ENCODE data around the gene PLP1.
"Not testable (repeated sequence)": the region's sequence is repeated elsewhere in the genome, so short reads cannot be mapped to it uniquely, and the experiment has no call there.

PLP1 gene, protein sequence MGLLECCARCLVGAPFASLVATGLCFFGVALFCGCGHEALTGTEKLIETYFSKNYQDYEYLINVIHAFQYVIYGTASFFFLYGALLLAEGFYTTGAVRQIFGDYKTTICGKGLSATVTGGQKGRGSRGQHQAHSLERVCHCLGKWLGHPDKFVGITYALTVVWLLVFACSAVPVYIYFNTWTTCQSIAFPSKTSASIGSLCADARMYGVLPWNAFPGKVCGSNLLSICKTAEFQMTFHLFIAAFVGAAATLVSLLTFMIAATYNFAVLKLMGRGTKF

DNA sequence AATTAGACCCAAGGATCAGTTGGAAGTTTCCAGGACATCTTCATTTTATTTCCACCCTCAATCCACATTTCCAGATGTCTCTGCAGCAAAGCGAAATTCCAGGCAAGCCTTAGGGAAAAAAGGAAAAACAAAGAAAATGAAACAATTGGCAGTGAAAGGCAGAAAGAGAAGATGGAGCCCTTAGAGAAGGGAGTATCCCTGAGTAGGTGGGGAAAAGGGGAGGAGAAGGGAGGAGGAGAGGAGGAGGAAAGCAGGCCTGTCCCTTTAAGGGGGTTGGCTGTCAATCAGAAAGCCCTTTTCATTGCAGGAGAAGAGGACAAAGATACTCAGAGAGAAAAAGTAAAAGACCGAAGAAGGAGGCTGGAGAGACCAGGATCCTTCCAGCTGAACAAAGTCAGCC, at the start of gene PLP1:
Gene PLP1 (plus strand): TSS at position 295 of the 400 bp plus-strand sequence. CDS start 156 bp downstream, outside the sequence.
- no peak for DNase-seq (ENCODE audit: low read depth)

DNA sequence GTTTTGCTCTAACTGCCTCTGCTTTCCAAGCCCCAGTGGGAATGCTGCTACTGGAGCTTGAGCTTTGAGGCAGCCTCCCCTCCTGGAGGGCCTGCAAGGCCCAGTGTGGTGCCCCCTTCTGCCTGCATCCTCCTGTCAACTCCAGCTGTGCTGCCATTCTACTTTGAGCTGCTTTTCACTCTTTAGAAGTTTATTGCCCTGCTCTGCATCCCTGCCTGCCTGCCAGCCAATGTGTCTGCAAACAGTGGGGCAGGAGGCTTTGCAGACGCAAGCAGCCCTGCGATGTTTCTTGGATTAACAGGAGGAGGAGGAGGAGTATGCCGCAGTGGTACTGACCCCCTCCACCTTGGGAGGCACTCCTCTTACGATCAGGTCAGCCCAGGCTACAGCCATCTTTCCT, 49.5 kb upstream of the PLP1 start:
- DNase-seq (ENCODE audit: low read depth): no peak

DNA sequence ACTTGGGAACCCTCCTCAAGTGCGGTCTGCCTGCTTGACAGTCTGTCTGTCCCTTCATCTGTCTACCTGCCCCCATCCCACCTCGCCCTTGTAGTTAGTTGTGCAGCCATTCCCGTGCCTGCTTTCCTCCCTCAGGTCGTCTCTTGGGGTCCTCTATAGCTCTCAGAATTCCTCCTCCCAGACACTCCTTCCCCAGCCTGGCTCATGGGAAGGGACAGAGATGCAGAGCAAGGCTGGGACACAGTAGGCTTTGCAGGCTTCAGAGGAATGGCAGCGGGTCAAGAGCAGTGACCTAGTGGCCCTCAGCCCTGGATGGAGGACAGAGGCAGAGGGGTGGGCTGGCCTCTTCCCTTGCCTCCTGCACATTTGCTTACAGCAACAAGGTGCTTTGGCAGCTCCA, 47.6 kb upstream of the PLP1 start:
- no peak for DNase-seq (ENCODE audit: low read depth)

DNA sequence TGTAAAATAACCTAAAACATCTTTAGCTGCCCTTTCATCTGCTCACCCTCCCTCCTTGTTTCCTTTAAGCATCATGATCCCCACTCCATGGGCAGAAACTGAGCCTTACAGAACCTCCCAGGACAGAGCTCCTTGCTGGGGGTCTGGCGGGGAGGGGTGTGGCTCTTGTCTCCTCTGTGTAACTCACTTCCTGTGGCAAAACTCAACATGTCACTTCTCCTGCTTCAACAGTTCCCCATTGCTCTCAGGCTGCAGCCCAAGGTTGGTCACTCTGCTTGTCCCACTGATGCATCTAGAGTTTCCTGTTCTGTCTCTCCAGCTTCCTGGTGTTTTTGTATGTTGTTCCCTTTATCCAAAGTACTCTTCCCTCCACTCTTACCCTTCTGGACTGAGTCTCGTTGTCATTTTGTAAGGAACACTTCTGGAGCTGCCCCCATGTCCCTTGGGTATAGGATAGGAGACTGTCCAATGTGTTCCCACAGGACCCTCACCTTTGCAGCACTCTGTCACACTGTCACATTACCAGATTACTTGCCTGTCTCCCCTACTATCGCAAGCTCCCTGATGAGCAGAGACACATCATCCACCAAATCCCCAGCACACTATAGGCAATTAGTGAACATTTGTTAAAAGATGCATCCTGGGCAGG, 46.4 kb upstream of the PLP1 start:
- no peak for DNase-seq (ENCODE audit: low read depth)

DNA sequence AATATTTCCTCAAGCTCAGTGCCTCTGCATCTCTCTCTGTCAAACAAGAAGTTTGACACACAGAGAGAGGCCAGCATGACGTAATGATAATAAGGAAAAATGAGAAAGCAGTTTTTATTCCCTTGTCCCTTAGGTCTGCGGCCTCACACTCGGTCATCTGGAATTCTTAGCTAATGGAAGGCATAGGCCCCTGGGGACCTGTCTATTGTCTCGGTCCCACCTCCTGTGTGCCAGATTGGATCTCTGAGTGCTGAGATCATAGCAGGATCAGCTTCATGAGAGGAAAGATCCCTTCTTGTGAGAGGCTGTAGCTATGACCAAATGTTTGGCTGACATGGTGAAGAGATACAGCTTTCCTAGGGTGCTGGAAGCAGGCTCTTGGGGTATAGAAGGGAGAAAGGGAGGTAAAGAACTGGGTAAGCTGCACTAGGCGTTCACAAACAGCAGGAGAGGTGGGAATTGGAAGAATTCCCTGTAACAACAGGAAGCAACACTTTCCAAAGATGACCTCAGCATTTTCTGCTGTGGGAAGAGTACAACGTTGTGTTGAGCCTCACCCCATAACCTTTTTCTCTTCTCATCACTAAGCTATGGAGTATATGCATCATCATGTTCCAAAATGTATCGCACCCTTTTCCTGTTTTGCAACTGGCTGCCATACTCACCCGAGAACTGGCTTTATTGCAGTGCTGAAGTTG, 45.7 kb upstream of the PLP1 start:
- DNase-seq (ENCODE audit: low read depth): no peak

DNA sequence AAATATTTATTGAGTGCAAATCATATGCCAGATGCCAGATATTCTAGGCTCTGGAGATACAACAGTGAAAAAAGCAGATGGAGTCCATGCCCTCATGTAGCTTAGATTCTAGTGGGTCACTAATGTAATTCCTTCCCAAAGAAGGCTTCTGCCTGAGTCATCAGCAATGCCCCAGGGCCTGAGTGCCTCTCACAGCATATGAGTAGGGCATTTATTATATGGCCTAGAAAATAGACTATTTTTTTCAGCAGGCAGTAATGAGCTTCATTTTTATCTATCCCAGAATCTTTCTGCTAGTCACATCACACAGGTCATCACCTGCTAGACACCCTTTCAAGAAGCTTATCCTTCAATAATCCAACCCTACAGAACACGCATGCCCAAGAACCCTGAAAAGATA, 43.6 kb upstream of the PLP1 start:
- no peak for DNase-seq (ENCODE audit: low read depth)

DNA sequence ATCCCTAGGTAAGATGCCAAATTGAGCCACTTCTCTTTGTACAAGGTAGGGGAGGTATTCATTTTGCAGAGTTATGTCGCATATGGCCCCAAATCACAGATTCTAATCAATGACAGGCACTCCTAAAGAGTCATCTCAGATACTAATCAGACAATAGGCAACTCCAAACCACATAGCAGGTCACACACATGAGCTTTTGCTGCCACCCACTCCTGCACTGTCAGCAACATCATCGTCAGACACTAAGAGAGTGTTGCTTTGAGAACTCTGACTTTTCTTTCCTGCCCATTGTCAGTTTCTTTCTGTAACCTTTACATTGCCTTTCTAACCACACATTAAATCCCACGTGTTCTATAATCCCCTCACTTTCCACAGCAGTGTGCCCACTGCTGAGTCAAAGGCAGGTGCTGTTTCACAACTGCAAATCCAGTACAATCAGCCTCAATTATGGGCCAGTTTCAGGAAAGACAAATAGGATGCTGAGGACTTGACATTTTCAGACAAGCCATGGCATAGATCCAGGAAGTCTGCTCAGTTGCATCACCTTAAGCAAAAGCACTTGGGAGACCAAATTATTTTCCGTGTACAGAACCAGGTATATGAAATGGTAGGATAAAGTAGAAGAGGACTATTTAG, 42.4 kb upstream of the PLP1 start:
- DNase-seq (ENCODE audit: low read depth): no peak

DNA sequence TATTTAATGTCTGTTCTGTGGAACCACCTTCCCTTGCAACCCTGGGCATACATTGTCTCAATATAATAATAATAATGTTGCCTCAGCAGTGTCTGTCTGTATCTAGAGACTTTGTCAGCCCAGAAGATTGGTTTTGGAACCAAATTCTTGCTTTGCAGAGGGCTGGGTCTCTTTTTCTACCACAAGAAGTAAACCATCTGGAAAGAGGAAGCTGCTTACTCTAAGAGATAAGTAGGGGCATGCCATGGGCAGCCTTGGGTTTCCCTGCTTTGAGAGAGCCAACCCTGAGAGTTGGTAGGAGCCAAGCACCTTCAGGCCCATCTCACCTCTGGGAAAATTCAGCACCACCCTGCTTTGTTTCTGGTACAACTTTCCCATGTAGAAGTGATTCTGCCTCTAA, 38.9 kb upstream of the PLP1 start:
- DNase-seq (ENCODE audit: low read depth): no peak

DNA sequence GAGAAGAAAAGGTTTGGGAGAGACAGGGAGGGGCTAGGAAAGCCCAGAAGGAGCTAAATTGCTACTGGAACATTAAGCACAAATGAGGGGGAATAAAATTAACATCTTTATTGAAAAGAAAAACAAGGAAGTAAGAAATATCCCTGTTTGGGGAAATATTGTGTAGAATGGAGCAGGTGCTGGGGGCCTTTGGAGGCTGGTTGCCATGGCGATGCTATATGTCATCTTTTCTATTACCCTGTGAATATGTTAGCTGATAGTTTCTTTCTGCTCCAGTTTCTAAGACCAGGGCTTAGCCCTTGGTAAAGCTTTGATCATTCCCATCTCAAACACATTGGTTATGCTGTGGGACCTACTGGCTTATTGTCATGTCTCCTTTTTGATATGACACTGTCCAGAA, 37.2 kb upstream of the PLP1 start:
- no peak for DNase-seq (ENCODE audit: low read depth)

DNA sequence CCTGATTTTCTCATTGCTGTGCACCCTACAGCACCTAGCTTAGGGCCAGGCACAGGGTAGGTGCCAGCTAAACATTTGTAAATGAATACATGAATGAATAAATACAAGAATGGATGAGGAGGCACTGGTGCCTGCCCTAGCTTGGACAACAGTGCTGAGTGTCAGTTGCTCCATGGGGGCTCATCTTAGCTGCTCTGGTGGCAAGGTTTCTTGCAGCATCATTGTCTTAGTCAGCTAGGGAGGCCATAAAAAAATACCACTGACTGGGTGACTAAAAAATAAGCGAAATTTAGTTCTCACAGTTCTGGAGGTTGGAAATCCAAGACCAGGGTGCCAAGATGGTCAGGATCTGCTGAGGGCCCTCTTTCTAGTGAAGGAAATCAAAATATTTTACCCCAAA, 34.8 kb upstream of the PLP1 start:
- DNase-seq (ENCODE audit: low read depth): no peak

DNA sequence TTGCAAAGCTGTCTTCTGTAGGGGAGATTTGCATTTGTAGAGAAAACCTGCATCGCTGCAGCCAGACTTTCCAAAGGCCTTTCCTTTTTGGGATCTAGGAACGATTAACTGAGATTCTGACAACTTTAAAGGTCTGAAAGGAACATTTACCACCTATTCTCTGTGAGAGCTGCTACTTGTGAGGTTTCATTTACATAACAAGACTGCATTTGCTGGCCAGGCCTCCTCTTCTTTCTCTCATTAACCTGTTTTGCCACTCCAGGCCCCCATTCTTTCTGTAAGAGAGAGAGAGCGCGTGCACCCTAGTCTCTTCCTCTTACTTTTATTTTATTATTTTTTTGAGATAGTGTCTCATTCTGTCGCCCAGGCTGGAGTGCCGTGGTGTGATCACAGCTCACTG, 34.3 kb upstream of the PLP1 start:
- DNase-seq (ENCODE audit: low read depth): no peak

DNA sequence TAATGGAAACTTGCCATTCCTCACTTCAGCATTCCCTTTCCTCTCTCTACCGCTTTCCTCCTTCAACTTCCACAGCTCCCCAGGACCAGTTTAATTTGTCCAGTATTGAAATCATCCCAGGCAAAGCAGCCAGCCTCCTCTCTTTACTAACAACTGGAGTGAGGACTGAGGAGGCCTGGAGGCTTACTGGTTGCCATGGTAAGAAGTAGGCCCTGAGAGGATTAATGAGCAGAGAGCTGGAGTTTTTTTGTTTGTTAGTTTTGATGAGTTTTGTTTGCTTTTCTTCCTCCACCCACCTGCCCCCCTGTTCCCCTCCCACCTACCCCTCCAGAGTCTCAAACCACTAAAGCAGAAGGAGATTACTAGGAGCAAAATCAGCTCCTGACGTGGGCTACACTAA, 29.5 kb upstream of the PLP1 start:
- no peak for DNase-seq (ENCODE audit: low read depth)

DNA sequence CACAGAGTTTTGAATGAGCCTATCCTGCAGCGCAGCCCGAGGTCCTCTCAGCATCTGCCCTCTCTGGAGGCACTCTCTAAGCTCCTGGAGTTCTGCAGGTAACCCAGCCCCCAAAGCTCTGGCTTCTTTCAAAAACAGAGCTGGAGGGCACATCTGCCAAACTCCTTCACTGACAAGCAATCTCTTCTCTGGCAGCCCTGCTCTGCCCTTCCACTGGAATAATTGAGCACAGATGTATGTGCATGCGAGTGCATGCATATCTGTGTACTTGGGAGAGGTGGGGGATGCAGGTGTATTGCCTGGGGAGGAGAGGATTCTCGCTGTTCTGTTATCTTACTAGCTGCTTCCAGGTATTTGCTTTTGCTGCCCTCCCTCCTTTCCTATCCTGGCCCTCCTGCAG, 22.2 kb upstream of the PLP1 start:
- DNase-seq (ENCODE audit: low read depth): no peak

DNA sequence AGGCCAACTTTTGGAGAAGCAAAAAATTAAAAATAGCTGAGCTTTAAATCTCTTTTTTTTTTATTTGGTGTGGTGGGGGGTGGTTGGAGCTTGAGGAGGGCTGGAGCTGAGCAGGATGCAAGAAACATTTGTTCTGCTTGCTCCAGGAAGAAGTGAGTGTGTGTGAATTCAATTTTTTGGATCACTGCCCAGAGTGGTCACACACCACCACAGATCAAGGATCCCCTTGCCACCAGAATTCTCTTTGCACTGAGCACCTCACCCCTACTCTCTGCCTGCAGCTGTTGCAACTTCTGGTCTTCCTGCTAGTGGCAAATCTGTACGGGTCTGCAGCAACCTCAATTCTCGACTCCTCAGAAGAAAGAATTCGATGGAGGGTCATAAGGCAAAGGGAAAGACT, 19.9 kb upstream of the PLP1 start:
- no peak for DNase-seq (ENCODE audit: low read depth)

DNA sequence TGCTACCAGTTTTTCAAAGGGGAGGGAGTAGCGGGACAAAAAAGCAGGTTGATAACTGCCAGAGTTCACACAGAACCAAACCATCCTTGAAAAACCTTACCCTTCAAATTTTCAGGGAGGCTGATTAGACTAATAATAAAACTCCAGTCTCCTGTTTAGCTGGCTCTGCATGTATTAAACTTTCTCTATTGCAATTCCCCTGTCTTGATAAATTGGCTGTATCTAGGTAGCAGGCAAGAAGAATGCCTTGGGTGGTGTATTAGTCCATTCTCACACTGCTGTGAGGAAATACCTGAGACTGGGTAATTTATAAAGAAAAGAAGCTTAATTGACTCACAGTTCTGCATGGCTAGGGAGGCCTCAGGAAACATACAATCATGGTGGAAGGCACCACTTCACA, 18.1 kb upstream of the PLP1 start:
- DNase-seq (ENCODE audit: low read depth): no peak

DNA sequence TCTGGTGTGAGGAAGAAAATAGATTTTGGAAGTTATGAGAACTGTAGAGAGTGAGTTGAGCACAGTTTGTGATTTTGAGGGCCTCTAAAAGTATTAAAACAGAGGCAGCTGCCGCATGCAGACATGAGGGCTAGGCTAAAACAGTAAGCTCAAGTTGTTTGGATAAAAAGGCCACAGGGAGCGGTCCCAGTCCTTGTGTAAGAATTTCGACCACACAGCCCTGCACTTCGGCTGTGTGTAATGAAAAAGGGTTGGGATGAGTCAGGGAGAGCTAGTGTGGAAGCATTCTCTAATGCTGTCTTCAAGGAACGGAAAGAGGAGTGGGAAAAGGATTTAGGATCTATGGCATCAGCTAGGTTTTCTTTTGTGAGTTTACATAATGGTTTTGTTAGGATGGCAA, 13.1 kb upstream of the PLP1 start:
- not testable (repeated sequence) for DNase-seq (ENCODE audit: low read depth)

DNA sequence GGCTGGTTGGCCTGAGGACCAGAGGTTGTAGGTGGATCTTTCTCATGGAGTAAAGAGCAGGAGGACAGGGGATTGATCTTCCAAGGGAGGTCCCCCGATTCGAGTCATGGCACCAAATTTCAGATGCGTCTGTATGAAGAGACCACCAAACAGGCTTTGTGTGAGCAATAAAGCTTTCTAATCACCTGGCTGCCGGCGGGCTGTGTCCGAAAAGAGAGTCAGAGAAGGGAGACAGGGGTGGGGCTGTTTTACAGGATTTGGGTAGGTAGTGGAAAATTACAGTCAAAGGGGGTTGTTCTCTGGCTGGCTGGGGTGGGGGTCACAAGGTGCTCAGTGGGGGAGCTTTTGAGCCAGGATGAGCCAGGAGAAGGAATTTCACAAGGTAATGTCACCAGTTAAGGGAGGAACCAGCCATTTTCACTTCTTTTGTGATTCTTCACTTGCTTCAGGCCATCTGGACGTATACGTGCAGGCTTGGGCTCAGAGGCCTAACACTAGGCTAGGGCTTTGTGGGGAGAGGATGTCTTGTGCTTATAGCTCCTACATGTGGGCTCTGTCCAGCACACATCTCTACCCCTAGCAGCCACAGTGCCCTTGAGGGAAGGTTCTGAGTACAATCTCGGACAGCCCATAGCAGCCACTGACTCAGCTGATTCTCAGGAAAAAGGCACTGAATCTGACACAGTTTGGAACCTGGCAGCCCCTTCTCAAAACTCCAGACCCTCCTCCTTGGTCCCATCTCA, 9.7 kb upstream of the PLP1 start:
- not testable (repeated sequence) for DNase-seq (ENCODE audit: low read depth)

DNA sequence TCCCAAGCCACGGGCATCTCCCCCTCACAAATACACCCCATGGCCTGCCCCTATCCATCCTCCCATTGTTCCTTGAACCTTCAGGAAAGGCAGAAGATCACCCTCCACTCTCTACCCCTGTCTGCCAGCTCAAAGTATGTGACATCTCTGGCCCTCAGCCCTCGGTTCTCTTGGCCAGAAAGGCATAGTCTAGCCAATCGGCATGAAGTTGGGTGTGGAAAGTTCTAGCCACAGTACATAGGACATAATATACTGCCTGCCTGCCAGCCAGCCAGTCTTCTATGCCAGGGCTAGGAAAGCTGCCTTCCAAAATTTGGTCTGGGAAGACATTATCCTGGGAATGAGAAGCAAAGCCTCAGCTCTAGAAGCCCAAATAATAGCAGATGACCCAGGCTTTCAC, 3.2 kb upstream of the PLP1 start:
- DNase-seq (ENCODE audit: low read depth): no peak

DNA sequence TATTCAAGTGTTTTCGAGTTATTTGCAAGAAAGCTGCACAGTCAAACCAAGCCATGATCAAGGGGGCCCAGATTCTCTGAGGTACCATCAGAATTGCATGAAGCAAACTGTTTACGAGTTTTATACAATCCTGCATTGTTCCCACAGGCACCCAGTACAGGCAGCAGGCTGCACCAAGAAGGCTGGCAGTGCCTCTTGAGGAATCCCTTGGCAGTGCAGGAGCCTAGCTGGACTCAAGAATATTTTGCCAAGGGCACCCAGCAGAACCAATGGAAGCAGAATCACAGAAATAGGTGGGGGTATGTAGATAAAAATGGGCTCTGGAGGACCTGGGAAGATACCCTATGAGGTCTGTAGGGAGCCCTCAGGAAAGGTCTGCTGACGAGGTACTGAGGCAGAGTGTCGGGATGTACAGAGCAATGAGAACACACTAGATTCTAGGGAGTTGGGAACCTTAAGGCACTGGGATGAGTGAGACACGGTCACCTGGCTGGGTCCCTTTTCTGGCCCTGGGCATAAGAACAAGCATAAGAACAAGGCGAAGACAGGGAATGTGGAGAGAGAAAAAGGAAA, 2.5 kb upstream of the PLP1 start:
- DNase-seq (ENCODE audit: low read depth): no peak

DNA sequence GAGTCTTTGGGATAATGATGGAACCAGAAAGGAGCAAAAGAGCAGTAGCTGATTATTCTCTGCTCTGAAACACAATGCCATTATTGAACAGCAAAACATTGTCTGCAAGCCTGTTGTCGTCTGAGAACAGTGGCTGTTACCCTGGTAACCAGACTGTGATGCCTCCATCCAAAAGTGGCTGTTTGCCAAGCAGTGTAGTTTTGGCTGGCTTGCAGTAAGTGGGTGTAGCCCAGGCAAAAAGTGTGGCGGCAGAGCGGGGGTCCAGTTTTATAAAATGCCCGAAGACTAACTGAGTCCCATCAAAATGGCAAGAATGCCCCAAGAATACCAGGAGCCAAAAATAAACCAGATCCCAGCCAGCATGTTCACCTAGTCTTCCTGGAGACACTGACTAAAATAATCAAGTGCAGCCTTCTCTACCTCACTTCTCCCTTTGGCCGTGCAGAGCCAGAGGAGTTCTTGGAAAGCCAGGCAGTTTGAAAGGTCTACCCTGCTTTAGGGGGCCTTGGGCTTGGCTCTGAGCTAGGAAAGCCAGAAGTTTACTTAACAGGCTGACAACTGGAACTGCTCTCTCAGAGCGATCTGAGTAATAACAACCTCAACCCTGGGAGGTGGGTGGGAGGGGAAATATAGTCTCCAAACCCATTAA, 2.6 kb downstream of the PLP1 start:
- DNase-seq (ENCODE audit: low read depth): no peak

DNA sequence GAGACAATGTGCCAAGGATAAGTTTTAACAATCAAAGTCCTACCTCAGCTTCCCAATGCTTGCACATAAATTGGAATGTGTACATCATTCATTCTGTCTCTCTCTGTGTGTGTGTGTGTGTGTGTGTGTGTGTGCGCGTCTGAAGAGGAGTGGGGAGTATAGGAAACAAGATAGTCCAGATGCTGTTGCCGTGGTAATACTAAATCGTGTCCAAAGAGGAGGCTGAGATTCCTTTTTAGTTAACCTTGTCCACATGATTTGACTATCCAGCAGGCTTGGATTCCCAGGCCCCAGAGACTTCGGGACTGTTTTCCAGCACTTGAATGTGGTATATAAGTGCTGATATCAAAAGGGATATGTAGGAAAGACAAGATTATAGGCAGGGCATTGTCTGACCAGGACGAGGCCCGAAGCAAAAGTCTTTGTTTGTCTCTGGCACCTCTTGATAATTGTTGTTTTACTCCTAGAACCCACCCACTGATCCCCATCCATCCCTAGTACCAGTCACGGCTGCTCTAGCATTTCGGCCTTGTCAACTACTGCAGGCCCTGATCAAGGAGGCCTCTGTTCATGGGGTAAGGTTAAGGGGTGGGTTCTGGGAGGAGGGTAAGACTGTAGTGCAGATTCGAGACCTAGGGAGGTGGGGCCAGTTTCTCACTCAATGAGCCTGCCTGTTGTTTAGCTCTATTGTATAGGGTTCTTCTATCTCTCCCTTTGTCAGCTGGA, 3.9 kb downstream of the PLP1 start:
- DNase-seq (ENCODE audit: low read depth): no peak

All from activated T-cell treated with anti-CD3 and anti-CD28 coated beads for 24 hours (primary cell).